GM21360 (cell line): ENCODE measurements around the gene PEAK1.

Experiments used
- ATAC-seq: cut with Tn5 transposase; IDR thresholded peaks from one replicate; pipeline ENCODE4 v1.9.1; 2021; ENCODE audit warnings: mild to moderate bottlenecking, moderate library complexity; ENCODE audit not compliant: unreplicated experiment

The PEAK1 gene

GRCh38 chr15:77070180-77070494, 349.8 kb downstream of the PEAK1 start:
- ATAC-seq: no peak

- ATAC-seq: no peak
Measured at GRCh38 chr15:77069521-77070121, 350.3 kb downstream of the PEAK1 start.

GRCh38 chr15:77068633-77069032, 351.3 kb downstream of the PEAK1 start:
- ATAC-seq: no peak

- ATAC-seq: no peak
Measured at GRCh38 chr15:77067691-77068367, 352.1 kb downstream of the PEAK1 start.

GRCh38 chr15:77066971-77067690, 352.8 kb downstream of the PEAK1 start:
- ATAC-seq: no peak

GRCh38 chr15:77064539-77065308, 355.2 kb downstream of the PEAK1 start:
- ATAC-seq: no peak

GRCh38 chr15:77064063-77064462, 355.8 kb downstream of the PEAK1 start:
- no peak for ATAC-seq

GRCh38 chr15:77063249-77063648, 356.7 kb downstream of the PEAK1 start:
- ATAC-seq: no peak

- ATAC-seq: no peak
Measured at GRCh38 chr15:77060546-77060945, 359.4 kb downstream of the PEAK1 start.

- no peak for ATAC-seq
Measured at GRCh38 chr15:77059786-77060361, 360.0 kb downstream of the PEAK1 start.

- no peak for ATAC-seq
Measured at GRCh38 chr15:77058468-77058867, 361.4 kb downstream of the PEAK1 start.

GRCh38 chr15:77057685-77058084, 362.2 kb downstream of the PEAK1 start:
- ATAC-seq: no peak

- no peak for ATAC-seq
Measured at GRCh38 chr15:77057072-77057471, 362.8 kb downstream of the PEAK1 start.

GRCh38 chr15:77053709-77054108, 366.2 kb downstream of the PEAK1 start:
- ATAC-seq: no peak

GRCh38 chr15:77052556-77052955, 367.3 kb downstream of the PEAK1 start:
- ATAC-seq: no peak
